H54 (cell line): Measurements from ENCODE around the gene LINC00632.
"Not testable (repeated sequence)": the region's sequence is repeated elsewhere in the genome, so short reads cannot be mapped to it uniquely, and the experiment has no call there.

Source experiments
- DNase-seq: peaks from one replicate; pipeline ENCODE4 v3.0.0; 2011; ENCODE audit warnings: low spot score, mixed read lengths; ENCODE audit not compliant: insufficient read length
- FAIRE-seq: peaks from 3 replicates; lab custom pipeline; 2011; peaks lifted over from hg19 to GRCh38; lab: Jason Lieb, UNC
- POLR2A ChIP-seq: IDR thresholded peaks from 2 replicates; pipeline ENCODE4 v1.6.1; 2011; ENCODE audit warnings: low read depth, mild to moderate bottlenecking, low read length

Gene LINC00632

GRCh38 chrX:140709421-140709846, at the start of gene LINC00632:
LINC00632 (plus strand) TSS chrX:140709759.
- no peak for TF ChIP-seq POLR2A
- FAIRE-seq, result no peak
- DNase-seq, result no peak

GRCh38 chrX:140661643-140662042, 47.9 kb upstream of the LINC00632 start:
- FAIRE-seq, result no peak
- no peak for DNase-seq
- TF ChIP-seq POLR2A, result no peak

GRCh38 chrX:140664939-140665338, 44.6 kb upstream of the LINC00632 start:
- TF ChIP-seq POLR2A, result no peak
- DNase-seq (peak; percentile 2), FAIRE-seq (no peak)

GRCh38 chrX:140672840-140673731, 36.5 kb upstream of the LINC00632 start:
- no peak for TF ChIP-seq POLR2A
- DNase-seq (no peak), FAIRE-seq (no peak)

- no peak for DNase-seq
- FAIRE-seq, result no peak
- TF ChIP-seq POLR2A, result no peak
Observed at GRCh38 chrX:140687706-140688105, 21.9 kb upstream of the LINC00632 start.

GRCh38 chrX:140691596-140691995, 18.0 kb upstream of the LINC00632 start:
- not testable (repeated sequence) for FAIRE-seq, DNase-seq

GRCh38 chrX:140697618-140698017, 11.9 kb upstream of the LINC00632 start:
- FAIRE-seq (peak; percentile 11), DNase-seq (no peak)
- no peak for TF ChIP-seq POLR2A

- FAIRE-seq (no peak), DNase-seq (no peak)
- no peak for TF ChIP-seq POLR2A
Observed at GRCh38 chrX:140701480-140701879, 8.1 kb upstream of the LINC00632 start.

GRCh38 chrX:140710710-140711109, 1.2 kb downstream of the LINC00632 start:
- no peak for TF ChIP-seq POLR2A
- FAIRE-seq (no peak), DNase-seq (no peak)

- DNase-seq (no peak), FAIRE-seq (no peak)
Observed at GRCh38 chrX:140711894-140712293, 2.3 kb downstream of the LINC00632 start.

GRCh38 chrX:140712413-140713173, 3.0 kb downstream of the LINC00632 start:
- FAIRE-seq (no peak), DNase-seq (peak; percentile 12)
- TF ChIP-seq POLR2A, result no peak

More at GRCh38 chrX:140711894-140712293, 2.3 kb downstream of the LINC00632 start:
- no peak for TF ChIP-seq POLR2A

- DNase-seq (no peak), FAIRE-seq (no peak)
- TF ChIP-seq POLR2A, result no peak
Observed at GRCh38 chrX:140713174-140713539, 3.6 kb downstream of the LINC00632 start.

GRCh38 chrX:140715787-140716186, 6.2 kb downstream of the LINC00632 start:
- no peak for TF ChIP-seq POLR2A
- DNase-seq (no peak), FAIRE-seq (no peak)

- DNase-seq, result no peak
- no peak for TF ChIP-seq POLR2A
- FAIRE-seq, result peak; percentile 69
Observed at GRCh38 chrX:140723121-140723715, 13.7 kb downstream of the LINC00632 start.
